Sigmoid colon (tissue), 4 donors: Measurements from ENCODE around the gene SRGAP2C.
"Not testable (repeated sequence)": the region's sequence is repeated elsewhere in the genome, so short reads cannot be mapped to it uniquely, and the experiment has no call there.

ENCODE experiments used
- CTCF ChIP-seq, 4 experiments: fragments of 450-650 bp in 3 of 4; fragments of 200-600 bp in 1 of 4; IDR thresholded peaks; one replicate each; pipeline ENCODE4 v1.5.1; 2016 to 2019; ENCODE audit warnings: antibody characterized with exemption in 4 of 4, mild to moderate bottlenecking in 3 of 4, moderate library complexity in 2 of 4
- EP300 ChIP-seq, 4 donors: sonication (generic); formaldehyde crosslinking; IDR thresholded peaks; one replicate each; pipeline ENCODE4 v1.6.1; 2017; ENCODE audit warnings: antibody characterized with exemption in 4 of 4
- POLR2A ChIP-seq, 2 donors: fragments of 450-650 bp; IDR thresholded peaks; one replicate each; pipeline ENCODE4 v1.6.1; 2016; ENCODE audit warnings: antibody characterized with exemption in 2 of 2, mild to moderate bottlenecking in 2 of 2, moderate library complexity in 2 of 2
- POLR2AphosphoS5 ChIP-seq, 4 donors: sonication (generic); formaldehyde crosslinking; IDR thresholded peaks; one replicate each; pipeline ENCODE4 v1.6.1; 2017; ENCODE audit warnings: antibody characterized with exemption in 4 of 4

GRCh38 chr1:121269309-121269708 is 84.5 kb downstream of the SRGAP2C start:
- not testable (repeated sequence) for TF ChIP-seq POLR2AphosphoS5, CTCF, EP300, POLR2A (IDR thresholded peaks at IDR 0.05)
